Activated CD8-positive, alpha-beta T cell treated with anti-CD3 and anti-CD28 coated beads for 36 hours (primary cell): ENCODE measurements around the gene CALML3. TPM values are rescaled to one million over a fixed set of nuclear protein-coding genes. Genes with fewer than 3 reads are reported as not detected.

Experiments
- ATAC-seq: fragments of 200-7000 bp; cut with Tn5 transposase; one replicate; pipeline ENCODE4 v1.10.0; 2021; ENCODE audit warnings: mild to moderate bottlenecking, moderate library complexity
- CTCF ChIA-PET: fragments of 350-600 bp; sonication (Branson Sonifier 250); formaldehyde crosslinking; loops from one replicate; lab custom pipeline; 2021; ENCODE audit warnings: antibody characterized with exemption; lab: Charles Lee
- POLR2A ChIA-PET: fragments of 350-600 bp; sonication (Branson Sonifier 250); formaldehyde crosslinking; loops from one replicate; lab custom pipeline; 2021; ENCODE audit warnings: antibody characterized with exemption; lab: Charles Lee
- DNase-seq: peaks from one replicate; pipeline ENCODE4 v3.0.0-alpha.2; 2020
- H3K27ac Mint-ChIP-seq: one replicate; pipeline ENCODE4 v1.8.0; 2021; ENCODE audit warnings: mild to moderate bottlenecking, mixed read lengths
- H3K27me3 Mint-ChIP-seq: one replicate; pipeline ENCODE4 v1.8.0; 2021; ENCODE audit warnings: mixed read lengths
- H3K36me3 Mint-ChIP-seq: one replicate; pipeline ENCODE4 v1.8.0; 2021; ENCODE audit warnings: low read depth, mixed read lengths
- H3K4me1 Mint-ChIP-seq: one replicate; pipeline ENCODE4 v1.8.0; 2021; ENCODE audit warnings: low read depth, mixed read lengths
- H3K4me3 Mint-ChIP-seq: one replicate; pipeline ENCODE4 v1.8.0; 2021; ENCODE audit warnings: mild to moderate bottlenecking, moderate library complexity, mixed read lengths
- H3K9me3 Mint-ChIP-seq: one replicate; pipeline ENCODE4 v1.8.0; 2021; ENCODE audit warnings: mixed read lengths
- CTCF ChIP-seq: fragments of 200-600 bp; IDR thresholded peaks from one replicate; pipeline ENCODE4 v1.8.0; 2022; ENCODE audit warnings: antibody characterized with exemption, mild to moderate bottlenecking
- intact Hi-C: fragments of 100-400 bp; cut with micrococcal nuclease; formaldehyde crosslinking; loops from one replicate; pipeline ENCODE4 v1.10.0; 2022
- total RNA-seq, 2 experiments: library from RNA; stranded (reverse); gene quantifications; one replicate each; pipeline ENCODE4 v1.2.3, GENCODE V29; 2021

Gene CALML3
- total RNA-seq, 2 experiments from 2014 or later, result not detected

GRCh38 chr10:5506751-5507648, 17.8 kb upstream of the CALML3 start:
- H3K4me3 Mint-ChIP-seq, result no peak overlapping the region
- H3K36me3 Mint-ChIP-seq, result no peaks in the 10 kb centered on the region
- H3K27ac Mint-ChIP-seq, result no peak overlapping the region
- TF ChIP-seq CTCF, result no peak
- ATAC-seq (no peak), DNase-seq (no peak)
- no peaks in the 10 kb centered on the region for H3K4me1 Mint-ChIP-seq
- H3K9me3 Mint-ChIP-seq, result no peaks in the 10 kb centered on the region
- intact Hi-C loops, result no loop called here
- peaks cover 9% of the 10 kb centered on the region for H3K27me3 Mint-ChIP-seq
- ChIA-PET POLR2A (no interaction called here), CTCF (no interaction called here)

DNA sequence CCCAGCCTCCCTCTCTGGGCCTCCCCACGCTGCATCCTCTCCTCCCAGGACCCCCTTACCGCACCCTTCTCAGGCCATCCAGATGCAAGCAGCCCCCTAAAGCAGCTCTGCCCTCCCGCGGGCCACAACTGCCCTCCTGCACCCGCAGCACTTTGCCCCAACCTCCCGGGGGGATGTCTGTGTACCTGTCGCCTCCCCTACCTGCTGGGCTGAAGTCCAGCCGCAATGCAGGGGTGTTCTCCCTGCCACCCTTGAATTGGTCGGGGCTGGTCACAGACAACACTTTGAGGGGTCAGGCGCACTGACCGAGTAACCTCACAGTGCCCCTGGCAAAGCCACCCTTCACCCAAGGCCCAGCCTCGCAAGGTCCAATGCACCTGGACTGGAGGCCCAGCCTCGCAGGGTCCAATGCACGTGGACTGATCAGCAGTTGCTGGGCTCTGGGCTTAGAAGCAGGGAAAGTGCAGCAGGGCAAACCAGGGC, 17.1 kb upstream of the CALML3 start:
- DNase-seq, result no peak
- CTCF ChIA-PET, result no interaction called here
- Mint-ChIP-seq H3K4me1 (peaks cover 3% of the 10 kb centered on the region), H3K27ac (no peak overlapping the region), H3K27me3 (peaks cover 9% of the 10 kb centered on the region), H3K9me3 (no peaks in the 10 kb centered on the region), H3K36me3 (no peaks in the 10 kb centered on the region), H3K4me3 (no peak overlapping the region)
- POLR2A ChIA-PET, result no interaction called here
- no peak for TF ChIP-seq CTCF
- intact Hi-C loops, result no loop called here
- no peak for ATAC-seq

DNA sequence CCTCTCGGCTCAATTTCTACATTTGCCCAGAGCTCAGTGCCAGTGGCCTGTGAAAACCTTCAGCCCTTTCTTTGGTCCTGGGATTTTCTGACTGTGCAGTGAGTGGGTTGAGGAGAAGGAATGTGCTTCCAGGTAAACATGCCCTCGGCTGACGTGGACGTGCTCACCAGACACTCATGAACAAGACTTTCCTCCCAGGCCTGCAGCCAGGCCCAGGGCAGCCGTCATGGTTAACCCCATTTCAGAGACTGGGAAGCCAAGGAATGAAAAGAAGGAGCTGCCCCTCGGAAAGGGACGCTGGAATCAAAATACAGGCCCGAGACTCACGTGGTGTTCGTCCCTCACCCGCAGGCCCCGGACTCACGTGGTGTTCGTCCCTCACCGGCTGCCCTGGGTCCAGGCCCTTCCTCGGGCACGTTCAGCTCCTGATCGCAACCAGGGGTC, 16.6 kb upstream of the CALML3 start:
- ATAC-seq, result no peak
- CTCF ChIA-PET, result no interaction called here

GRCh38 chr10:5508786-5509185, 16.0 kb upstream of the CALML3 start:
- TF ChIP-seq CTCF, result no peak
- H3K36me3 Mint-ChIP-seq, result no peaks in the 10 kb centered on the region
- intact Hi-C loops, result no loop called here
- H3K27ac Mint-ChIP-seq, result no peak overlapping the region
- H3K27me3 Mint-ChIP-seq, result peaks cover 6% of the 10 kb centered on the region
- no peak overlapping the region for H3K4me3 Mint-ChIP-seq
- H3K9me3 Mint-ChIP-seq, result no peaks in the 10 kb centered on the region
- no peak for ATAC-seq
- peaks cover 12% of the 10 kb centered on the region for H3K4me1 Mint-ChIP-seq
- POLR2A ChIA-PET, result no interaction called here
- DNase-seq, result no peak
- CTCF ChIA-PET, result interaction anchor here (1.5 kb wide), 1 partner anchor 121 kb away, joined by 3 read pairs; no protein-coding TSS in a partner anchor

More for the DNA sequence above, 16.6 kb upstream of the CALML3 start:
- Mint-ChIP-seq H3K4me1 (peaks cover 8% of the 10 kb centered on the region), H3K36me3 (no peaks in the 10 kb centered on the region), H3K27me3 (peaks cover 7% of the 10 kb centered on the region), H3K9me3 (no peaks in the 10 kb centered on the region), H3K4me3 (no peak overlapping the region), H3K27ac (no peak overlapping the region)
- POLR2A ChIA-PET, result no interaction called here
- no peak for DNase-seq
- intact Hi-C loops, result no loop called here
- TF ChIP-seq CTCF, result no peak

- Mint-ChIP-seq H3K27ac (no peak overlapping the region), H3K4me1 (peaks cover 12% of the 10 kb centered on the region), H3K36me3 (no peaks in the 10 kb centered on the region), H3K4me3 (no peak overlapping the region), H3K9me3 (no peaks in the 10 kb centered on the region), H3K27me3 (peaks cover 3% of the 10 kb centered on the region)
- ChIA-PET POLR2A (no interaction called here), CTCF (interaction anchor here (1.5 kb wide), 1 partner anchor 121 kb away, joined by 3 read pairs; no protein-coding TSS in a partner anchor)
- no peak for ATAC-seq
- intact Hi-C loops, result no loop called here
- DNase-seq, result no peak
- no peak for TF ChIP-seq CTCF
Measured at GRCh38 chr10:5509236-5509635, 15.5 kb upstream of the CALML3 start.
